ENCODE data around the gene OR5B12. TPM values are rescaled to one million over a fixed set of nuclear protein-coding genes. Genes with fewer than 3 reads are reported as not detected.

OR5B12 gene
- total RNA-seq, 2 donors from 2014 or later: not detected

- intact Hi-C loops (cut with DNase I, micrococcal nuclease): no loop called here
- no peak for DNase-seq
- ATAC-seq: no peak
Observed at GRCh38 chr11:58390551-58391063, 51.4 kb downstream of the OR5B12 start.

Other genes with a start within 250 kb of the OR5B12 start
- not detected for gene OR1S2, start 238.1 kb downstream of the OR5B12 start, total RNA-seq
- gene OR1S1, start 229.5 kb downstream of the OR5B12 start, total RNA-seq: not detected
- under 1 TPM in 1 of 2 donors, not detected in 1; 0.27 TPM for gene OR10Q1, start 213.3 kb downstream of the OR5B12 start, total RNA-seq
- not detected for gene OR10W1, start 174.0 kb downstream of the OR5B12 start, total RNA-seq
- not detected for gene OR5B17, start 83.2 kb downstream of the OR5B12 start, total RNA-seq
- not detected for gene OR5B3, start 35.4 kb downstream of the OR5B12 start, total RNA-seq
- gene OR5B2, start 14.1 kb downstream of the OR5B12 start, total RNA-seq: not detected
- gene OR5B21, start 65.9 kb upstream of the OR5B12 start, total RNA-seq: not detected
- 10 to 100 TPM in 1 of 2 donors, 1 to 10 TPM in 1; 9.3 to 13.3 TPM for gene LPXN, start 133.6 kb upstream of the OR5B12 start, total RNA-seq
- gene ZFP91, start 136.8 kb upstream of the OR5B12 start, total RNA-seq: 10 to 100 TPM; 73.9 to 77.7 TPM
- 1 to 10 TPM; 1.7 to 2.6 TPM for gene CNTF, start 180.4 kb upstream of the OR5B12 start, total RNA-seq

All from left colon (tissue), 2 donors.